ENCODE measurements around the gene URI1.
"Not testable (repeated sequence)": the region's sequence is repeated elsewhere in the genome, so short reads cannot be mapped to it uniquely, and the experiment has no call there.

The URI1 gene

DNA sequence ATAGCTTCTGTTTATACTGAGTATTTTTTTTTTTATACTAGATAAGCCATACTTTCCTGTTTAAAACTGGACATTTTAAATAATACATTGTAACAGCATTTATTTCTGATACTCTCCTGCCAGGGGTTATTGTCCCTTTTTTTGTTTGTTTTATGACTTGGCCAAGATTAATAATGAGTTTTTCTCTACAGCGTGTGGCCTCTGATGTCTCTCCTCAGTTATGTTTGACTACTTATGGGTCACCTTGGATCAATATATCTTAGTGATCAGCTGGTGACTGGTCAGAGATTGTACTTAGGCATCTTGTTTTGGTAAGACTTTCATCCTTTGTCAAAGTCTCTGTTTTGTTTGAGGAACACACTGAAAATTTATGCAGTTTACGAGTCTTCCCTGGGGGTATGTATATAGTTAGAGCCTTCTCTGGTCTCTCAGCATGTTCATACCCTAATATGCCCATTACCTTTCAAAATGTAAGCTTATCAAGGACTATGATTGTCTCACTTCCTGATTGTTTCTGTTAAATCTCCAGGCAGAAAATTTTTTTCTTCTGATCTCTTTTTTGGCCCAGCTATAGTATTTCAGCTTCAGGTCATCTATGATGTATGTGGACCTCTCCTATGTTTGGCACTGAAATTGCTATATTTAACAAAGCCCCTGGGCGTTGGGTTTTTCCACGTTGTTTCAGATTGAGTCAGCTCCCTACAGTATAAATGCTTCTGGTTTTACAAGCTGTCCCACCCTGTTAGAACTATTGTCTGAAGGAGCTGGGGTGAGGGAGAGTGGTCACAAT, 87.9 kb downstream of the URI1 start:
- TF ChIP-seq, protein P1, sequence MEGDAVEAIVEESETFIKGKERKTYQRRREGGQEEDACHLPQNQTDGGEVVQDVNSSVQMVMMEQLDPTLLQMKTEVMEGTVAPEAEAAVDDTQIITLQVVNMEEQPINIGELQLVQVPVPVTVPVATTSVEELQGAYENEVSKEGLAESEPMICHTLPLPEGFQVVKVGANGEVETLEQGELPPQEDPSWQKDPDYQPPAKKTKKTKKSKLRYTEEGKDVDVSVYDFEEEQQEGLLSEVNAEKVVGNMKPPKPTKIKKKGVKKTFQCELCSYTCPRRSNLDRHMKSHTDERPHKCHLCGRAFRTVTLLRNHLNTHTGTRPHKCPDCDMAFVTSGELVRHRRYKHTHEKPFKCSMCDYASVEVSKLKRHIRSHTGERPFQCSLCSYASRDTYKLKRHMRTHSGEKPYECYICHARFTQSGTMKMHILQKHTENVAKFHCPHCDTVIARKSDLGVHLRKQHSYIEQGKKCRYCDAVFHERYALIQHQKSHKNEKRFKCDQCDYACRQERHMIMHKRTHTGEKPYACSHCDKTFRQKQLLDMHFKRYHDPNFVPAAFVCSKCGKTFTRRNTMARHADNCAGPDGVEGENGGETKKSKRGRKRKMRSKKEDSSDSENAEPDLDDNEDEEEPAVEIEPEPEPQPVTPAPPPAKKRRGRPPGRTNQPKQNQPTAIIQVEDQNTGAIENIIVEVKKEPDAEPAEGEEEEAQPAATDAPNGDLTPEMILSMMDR (IDR thresholded peaks at IDR 0.05) = no peak
- no peak for DNase-seq (ENCODE audit: low spot score)
- H3K4me3 ChIP-seq = no peak overlapping the region
- H3K27ac ChIP-seq = no peak overlapping the region

DNA sequence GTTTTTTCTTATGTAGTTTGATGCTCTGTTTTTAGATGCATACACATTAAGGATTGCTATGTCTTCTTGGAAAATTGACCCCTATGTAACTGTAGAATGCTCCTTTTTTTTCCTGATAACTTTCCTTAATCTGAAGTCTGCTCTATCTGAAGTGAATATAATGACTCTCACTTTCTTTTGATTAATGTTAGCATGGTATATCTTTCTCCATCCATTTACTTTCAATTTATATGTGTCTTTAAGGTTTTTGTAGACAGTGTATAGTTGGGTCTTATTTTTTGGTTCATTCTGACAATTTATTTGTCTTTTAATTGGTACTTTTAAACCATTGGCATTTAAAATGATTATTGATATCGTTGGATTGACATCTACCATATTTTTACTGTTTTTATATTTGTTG, 92.3 kb downstream of the URI1 start:
- H3K27ac ChIP-seq = no peak overlapping the region

DNA sequence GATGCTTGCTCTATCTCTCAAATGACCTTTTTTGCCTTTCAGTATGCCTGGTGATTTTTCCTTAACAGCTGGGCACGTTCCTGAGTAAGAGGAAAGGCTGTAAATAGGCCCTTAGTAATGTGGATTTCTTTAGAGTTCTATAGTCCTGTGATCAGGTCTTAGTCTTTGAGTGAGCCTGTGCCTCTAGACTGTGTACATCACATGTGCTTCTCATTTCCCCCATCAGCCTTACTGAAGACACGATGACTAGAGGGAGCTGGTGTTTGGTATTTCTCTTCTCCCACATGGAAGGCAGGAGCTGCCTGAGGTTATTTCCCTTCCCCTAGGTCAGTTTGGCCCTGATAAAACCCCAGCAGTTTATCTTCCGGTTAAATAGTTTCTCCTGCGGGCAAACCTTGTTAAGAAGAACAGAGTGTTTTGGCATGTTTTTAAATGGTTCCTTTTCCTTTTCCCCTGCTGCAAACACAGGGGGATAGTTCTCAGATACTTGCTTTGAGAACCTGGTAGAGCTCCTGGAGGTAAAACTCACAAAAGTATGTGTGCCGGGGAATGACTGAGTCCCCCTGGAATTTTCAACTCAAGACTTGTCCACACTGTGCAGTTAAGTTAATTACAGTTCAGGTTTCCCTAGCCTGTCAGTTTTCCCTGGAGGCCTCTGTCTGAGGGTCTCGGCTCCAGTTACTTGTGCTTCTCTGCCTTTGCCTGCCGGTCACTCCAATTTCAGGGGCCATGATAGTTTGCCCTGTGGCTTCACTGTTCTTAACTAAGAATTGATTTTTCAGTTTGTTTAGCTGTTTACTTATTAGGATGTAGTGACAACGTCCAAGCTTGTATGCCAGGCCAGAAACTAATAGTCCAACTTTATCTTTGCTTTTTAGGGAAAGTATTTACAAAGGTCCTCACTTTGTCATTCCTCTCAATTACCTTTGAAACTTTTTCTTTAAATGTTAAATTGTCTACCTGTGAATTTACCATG, 94.4 kb downstream of the URI1 start:
- H3K27ac ChIP-seq = no peak overlapping the region
- TF ChIP-seq, protein P1 (IDR thresholded peaks at IDR 0.05) = no peak
- no peak overlapping the region for H3K4me3 ChIP-seq
- no peak for DNase-seq (ENCODE audit: low spot score)

More for the DNA sequence above, 92.3 kb downstream of the URI1 start:
- TF ChIP-seq, protein P1 (IDR thresholded peaks at IDR 0.05) = no peak
- no peak for DNase-seq (ENCODE audit: low spot score)
- no peak overlapping the region for H3K4me3 ChIP-seq

DNA sequence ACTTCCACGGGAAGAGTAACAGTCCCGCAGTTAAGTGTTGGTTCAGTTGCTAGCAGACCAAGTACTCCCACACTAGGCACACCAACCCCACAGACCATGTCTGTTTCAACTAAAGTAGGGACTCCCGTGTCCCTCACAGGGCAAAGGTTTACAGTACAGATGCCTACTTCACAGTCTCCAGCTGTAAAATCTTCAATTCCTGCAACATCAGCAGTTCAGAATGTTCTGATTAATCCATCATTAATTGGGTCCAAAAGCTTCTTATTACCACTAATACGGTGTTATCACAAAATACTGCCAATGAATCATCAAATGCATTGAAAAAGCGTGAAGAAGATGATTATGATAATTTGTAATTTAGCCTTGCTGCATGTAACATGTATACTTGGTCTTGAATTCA, 95.8 kb downstream of the URI1 start:
- no peak overlapping the region for H3K4me3 ChIP-seq
- TF ChIP-seq, protein P1 (IDR thresholded peaks at IDR 0.05) = no peak
- DNase-seq (ENCODE audit: low spot score) = no peak
- no peak overlapping the region for H3K27ac ChIP-seq

DNA sequence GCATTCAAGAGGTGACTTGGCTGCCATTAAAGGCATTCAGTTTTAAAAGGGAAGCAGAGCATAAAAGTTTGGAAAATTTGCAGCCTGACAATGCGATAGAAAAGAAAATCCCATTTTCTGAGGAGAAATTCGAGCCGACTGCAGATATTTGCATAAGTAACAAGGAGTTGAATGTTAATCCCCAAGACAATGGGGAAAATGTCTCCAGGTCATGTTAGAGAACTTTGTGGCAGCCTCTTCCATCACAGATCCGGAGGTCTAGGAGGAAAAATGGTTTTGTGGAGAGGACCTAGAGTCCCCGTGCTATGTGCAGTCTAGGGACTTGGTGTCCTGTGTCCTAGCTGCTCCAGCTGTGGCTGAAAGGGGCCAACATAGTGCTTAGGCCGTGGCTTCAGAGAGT, 99.9 kb downstream of the URI1 start:
- H3K27ac ChIP-seq; H3K4me3 ChIP-seq; DNase-seq (ENCODE audit: low spot score): not testable (repeated sequence)

DNA sequence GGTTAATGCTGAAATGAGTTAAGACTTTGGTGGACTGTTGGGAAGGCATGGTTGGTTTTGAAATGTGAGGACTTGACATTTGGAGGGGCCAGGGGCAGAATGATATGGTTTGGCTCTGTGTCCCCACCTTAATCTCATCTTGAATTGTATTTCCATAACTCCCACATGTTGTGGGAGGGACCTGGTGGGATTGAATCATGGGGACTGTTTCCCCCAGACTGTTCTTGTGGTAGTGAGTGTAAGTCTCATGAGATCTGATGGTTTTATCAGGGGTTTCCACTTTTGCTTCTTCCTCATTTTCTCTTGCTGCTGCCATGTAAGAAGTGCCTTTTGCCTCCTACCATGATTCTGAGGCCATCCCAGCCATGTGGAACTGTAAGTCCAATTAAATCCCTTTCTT, 101.0 kb downstream of the URI1 start:
- H3K4me3 ChIP-seq; H3K27ac ChIP-seq; DNase-seq (ENCODE audit: low spot score): not testable (repeated sequence)

DNA sequence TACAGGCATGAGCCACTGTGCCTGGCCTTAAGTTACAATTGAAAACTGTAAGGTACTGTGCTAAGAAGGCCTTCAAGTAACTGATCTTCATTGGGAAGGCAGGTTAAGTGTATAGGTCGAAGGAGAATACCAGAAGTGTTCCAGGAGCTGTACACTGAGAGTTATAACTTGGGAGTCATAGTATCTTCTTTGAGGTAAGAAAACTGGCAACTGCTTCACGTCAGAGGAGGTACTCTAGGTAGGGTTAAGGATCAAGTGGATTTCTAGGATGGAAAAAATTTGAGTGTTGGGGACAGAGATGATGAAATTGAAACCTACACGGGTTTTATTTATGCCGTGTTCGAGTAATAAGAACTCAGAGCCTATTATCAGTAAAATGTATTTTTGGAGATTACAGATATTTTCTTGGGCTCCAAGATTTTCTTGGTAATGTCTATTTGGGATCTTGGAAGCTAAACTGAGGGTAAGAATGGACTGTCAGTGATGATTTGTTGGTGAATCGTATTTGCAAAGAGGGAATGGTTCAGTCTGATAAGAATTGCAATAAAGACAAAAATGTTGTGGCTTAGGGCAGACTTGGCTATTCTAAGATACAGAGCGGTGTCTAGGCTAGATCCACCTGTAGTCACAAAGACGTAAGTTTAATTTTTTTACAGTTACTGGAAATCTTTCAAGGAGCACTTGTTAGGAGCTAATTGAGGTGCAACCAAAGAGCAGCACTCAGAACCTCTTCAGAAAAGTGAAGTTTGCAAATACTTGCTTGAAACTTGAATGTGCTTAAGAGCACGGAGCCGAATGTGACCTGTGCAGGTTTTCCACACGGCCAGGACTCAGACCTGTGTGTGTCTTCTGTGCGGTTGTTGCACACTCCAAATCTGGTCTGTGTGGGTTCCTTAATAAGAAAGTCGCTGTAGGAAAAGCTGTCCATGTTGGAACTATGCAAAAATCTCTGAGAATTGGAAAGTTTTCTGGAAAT, 102.5 kb downstream of the URI1 start:
- no peak for DNase-seq (ENCODE audit: low spot score)
- Histone ChIP-seq H3K4me3 (no peak overlapping the region), H3K27ac (no peak overlapping the region)
- TF ChIP-seq, protein P1 (IDR thresholded peaks at IDR 0.05) = no peak
